ENCODE measurements around the gene NDST1. TPM values are rescaled to one million over a fixed set of nuclear protein-coding genes. Genes with fewer than 3 reads are reported as not detected.

NDST1 gene
- total RNA-seq, 1 donor, result 36.2 TPM

- no peak for DNase-seq (ENCODE audit: low read depth)
- TF ChIP-seq CTCF (IDR thresholded peaks at IDR 0.05; ENCODE audit: insufficient read depth, low read length), result no peak
- no peak overlapping the region for H3K4me3 ChIP-seq (ENCODE audit: low read depth, low read length)
These were observed 19.9 kb downstream of the NDST1 start for GRCh38 chr5:150527808-150528207.

- DNase-seq (ENCODE audit: low read depth), result no peak
- H3K4me3 ChIP-seq (ENCODE audit: low read depth, low read length), result no peak overlapping the region
These were observed 21.1 kb downstream of the NDST1 start for GRCh38 chr5:150528924-150529546.

GRCh38 chr5:150529555-150529954, 21.6 kb downstream of the NDST1 start:
- DNase-seq (ENCODE audit: low read depth), result no peak
- no peak overlapping the region for H3K4me3 ChIP-seq (ENCODE audit: low read depth, low read length)
- no peak for TF ChIP-seq CTCF (IDR thresholded peaks at IDR 0.05; ENCODE audit: insufficient read depth, low read length)

More at GRCh38 chr5:150528924-150529546, 21.1 kb downstream of the NDST1 start:
- TF ChIP-seq CTCF (IDR thresholded peaks at IDR 0.05; ENCODE audit: insufficient read depth, low read length), result no peak

DNA sequence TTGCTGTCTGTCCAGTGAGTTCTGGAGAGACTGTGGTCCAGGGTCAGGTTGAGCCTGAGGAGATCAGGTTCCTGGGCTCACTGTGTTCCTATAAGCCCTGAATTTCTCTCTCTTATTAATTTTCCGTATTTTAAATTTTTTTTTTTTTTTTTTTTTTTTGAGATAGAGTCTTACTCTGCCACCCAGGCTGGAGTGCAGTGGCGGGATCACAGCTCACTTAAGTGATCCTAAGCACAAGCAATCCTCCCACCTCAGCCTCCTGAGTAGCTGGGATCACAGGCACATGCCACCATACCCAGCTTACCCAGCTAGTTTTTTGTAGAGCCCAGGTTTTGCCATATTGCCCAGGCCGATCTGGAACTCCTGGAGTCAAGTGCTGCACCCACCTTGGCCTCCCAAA, 22.5 kb downstream of the NDST1 start:
- H3K4me3 ChIP-seq (ENCODE audit: low read depth, low read length), result no peak overlapping the region
- TF ChIP-seq CTCF (IDR thresholded peaks at IDR 0.05; ENCODE audit: insufficient read depth, low read length), result no peak

GRCh38 chr5:150530951-150531588, 23.1 kb downstream of the NDST1 start:
- H3K4me3 ChIP-seq (ENCODE audit: low read depth, low read length), result no peak overlapping the region
- TF ChIP-seq CTCF (IDR thresholded peaks at IDR 0.05; ENCODE audit: insufficient read depth, low read length), result no peak
- DNase-seq (ENCODE audit: low read depth), result no peak

More for the DNA sequence above, 22.5 kb downstream of the NDST1 start:
- no peak for DNase-seq (ENCODE audit: low read depth)

- H3K4me3 ChIP-seq (ENCODE audit: low read depth, low read length), result no peak overlapping the region
- no peak for DNase-seq (ENCODE audit: low read depth)
- no peak for TF ChIP-seq CTCF (IDR thresholded peaks at IDR 0.05; ENCODE audit: insufficient read depth, low read length)
These were observed 23.8 kb downstream of the NDST1 start for GRCh38 chr5:150531686-150532085.
